ENCODE results near the gene SPATA32. TPM values are rescaled to one million over a fixed set of nuclear protein-coding genes. Genes with fewer than 3 reads are reported as not detected.
A peak's percentile ranks its signal among the peaks of the same experiment; 100 is the strongest.

Gene SPATA32
- polyA plus RNA-seq, 2 of the 4 experiments (the other 2 are of a cell fraction): 0.05 to 0.21 TPM

DNA sequence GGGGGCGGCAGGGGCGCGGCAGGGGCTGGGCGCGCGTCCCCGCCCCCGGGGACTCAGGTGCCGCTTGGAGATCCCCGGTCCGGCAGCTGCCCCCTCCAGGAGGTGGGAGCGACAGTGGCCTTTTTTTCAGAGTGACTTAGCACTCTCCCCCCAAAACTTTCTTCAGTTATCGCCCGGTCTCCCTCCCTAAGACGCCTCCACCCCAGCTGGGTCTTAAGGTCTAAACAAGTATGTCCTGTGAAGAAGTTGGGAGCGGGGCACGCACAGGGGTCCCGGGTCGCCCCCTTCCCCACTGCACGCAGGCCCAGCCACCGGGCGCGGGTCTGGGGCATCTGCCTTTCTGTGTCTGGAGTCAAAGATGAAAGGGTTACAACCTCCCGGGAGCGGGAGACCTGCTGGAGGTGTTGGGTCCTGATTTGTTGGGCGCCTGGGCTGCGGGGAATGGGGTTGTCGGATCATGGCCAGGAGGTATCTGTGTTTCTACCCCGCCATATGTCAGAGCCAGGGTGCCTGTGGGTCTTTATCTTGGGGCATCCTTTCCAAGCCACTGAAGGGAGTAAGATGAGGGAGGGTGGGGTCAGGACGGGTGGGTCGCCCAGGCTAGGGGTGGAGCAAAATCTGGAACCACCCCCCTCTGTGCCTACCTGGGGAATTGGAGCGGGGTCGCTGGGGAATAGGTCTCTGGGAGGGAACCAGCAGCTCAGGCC lies 39.5 kb downstream of the SPATA32 start:
- POLR2A ChIA-PET: interaction anchor here (0.8 to 2.2 kb wide), 2 partner anchors 74 to 87 kb away, joined by 4 to 15 read pairs; partner anchors contain the start of genes ACBD4 and HEXIM1
- FAIRE-seq: no peak
- no peaks in the 10 kb centered on the region for H3K9me3 ChIP-seq
- peak overlapping the region; percentile 92 for H3K4me2 ChIP-seq
- peak overlapping the region; percentile 97 for H3K4me3 ChIP-seq
- peaks cover 71% of the 10 kb centered on the region for H3K4me1 ChIP-seq
- peak in 1 of 2 experiments; percentile 7; a peak in 3 of 6 replicates for ATAC-seq
- 15% methylated on average over 22 of the region's 33 CpGs for WGBS (ENCODE audit: missing lambda C conversion rate)
- H3K27ac ChIP-seq: peak overlapping the region; percentile 97
- TF ChIP-seq JUN (IDR thresholded peaks at IDR 0.05) (peak; percentile 22 to 45; a peak in 1 of 5 replicates), CHD2 (IDR thresholded peaks at IDR 0.05; ENCODE audit: low read length, partially characterized antibody) (no peak)
- CTCF ChIA-PET: interaction anchor here (1.0 to 52.3 kb wide), 9 partner anchors 19 to 205 kb away, joined by 3 to 2147 read pairs (median 182); partner anchors contain the start of genes ACBD4, HEXIM1 and HEXIM2
- no peak for DNase-seq (ENCODE audit: low read depth in 1 of 2, low spot score in 1 of 2)

DNA sequence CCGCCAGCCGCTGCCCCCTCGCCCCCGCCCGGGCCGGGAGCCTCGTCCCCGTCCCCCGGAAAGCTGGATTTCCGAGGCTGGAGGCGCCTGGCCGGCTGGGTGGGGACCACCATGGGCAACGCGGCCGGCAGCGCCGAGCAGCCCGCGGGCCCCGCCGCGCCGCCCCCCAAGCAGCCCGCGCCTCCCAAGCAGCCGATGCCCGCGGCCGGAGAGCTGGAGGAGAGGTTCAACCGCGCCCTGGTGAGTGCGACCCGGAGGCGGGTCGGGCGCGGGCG lies 39.9 kb downstream of the SPATA32 start:
- POLR2A ChIA-PET: interaction anchor here (2.2 kb wide), 1 partner anchor 73 kb away, joined by 15 read pairs; the partner anchor contains the start of gene HEXIM1
- Histone ChIP-seq H3K9me3 (no peaks in the 10 kb centered on the region), H3K4me2 (peak overlapping the region; percentile 92), H3K27ac (peak overlapping the region; percentile 97), H3K4me3 (peak overlapping the region; percentile 97), H3K4me1 (peaks cover 66% of the 10 kb centered on the region)
- no peak for FAIRE-seq
- no peak for ATAC-seq
- TF ChIP-seq ZSCAN20 (CRISPR knock-in tag; IDR thresholded peaks at IDR 0.05): no peak
- no CpG with 5 or more reads among the region's 38 CpGs for WGBS (ENCODE audit: missing lambda C conversion rate)
- DNase-seq (ENCODE audit: low read depth in 1 of 2, low spot score in 1 of 2): no peak
- CTCF ChIA-PET: interaction anchor here (1.3 to 52.3 kb wide), 7 partner anchors 19 to 206 kb away, joined by 4 to 2147 read pairs (median 221); partner anchors contain the start of genes HEXIM1 and HEXIM2

GRCh38 chr17:45221081-45222013 lies 40.5 kb downstream of the SPATA32 start, which contains the start of gene FMNL1:
FMNL1 (plus strand) TSS chr17:45221885; CDS start chr17:45222125, 240 bp downstream.
- H3K27ac ChIP-seq: peak within 1 kb of the TSS; percentile 97
- DNase-seq (ENCODE audit: low read depth in 1 of 2, low spot score in 1 of 2) (no peak), FAIRE-seq (no peak), ATAC-seq (no peak)
- H3K4me3 ChIP-seq: peak within 1 kb of the TSS; percentile 97
- 13% methylated on average over 44 of the region's 98 CpGs for WGBS (ENCODE audit: missing lambda C conversion rate)
- peaks cover 60% of the 10 kb centered on the region for H3K4me1 ChIP-seq
- TF ChIP-seq PHF8 (IDR thresholded peaks at IDR 0.05; ENCODE audit: borderline replicate concordance, low read depth): 0 out of 2 replicates have a peak, but pooled peaks have one; percentile 37
- TF ChIP-seq MAX (IDR thresholded peaks at IDR 0.05): peak; percentile 36; the same call in 1 of the 2 replicates
- TF ChIP-seq RCOR1 (IDR thresholded peaks at IDR 0.05; ENCODE audit: low read depth, low read length): no peak
- TF ChIP-seq, protein P1, sequence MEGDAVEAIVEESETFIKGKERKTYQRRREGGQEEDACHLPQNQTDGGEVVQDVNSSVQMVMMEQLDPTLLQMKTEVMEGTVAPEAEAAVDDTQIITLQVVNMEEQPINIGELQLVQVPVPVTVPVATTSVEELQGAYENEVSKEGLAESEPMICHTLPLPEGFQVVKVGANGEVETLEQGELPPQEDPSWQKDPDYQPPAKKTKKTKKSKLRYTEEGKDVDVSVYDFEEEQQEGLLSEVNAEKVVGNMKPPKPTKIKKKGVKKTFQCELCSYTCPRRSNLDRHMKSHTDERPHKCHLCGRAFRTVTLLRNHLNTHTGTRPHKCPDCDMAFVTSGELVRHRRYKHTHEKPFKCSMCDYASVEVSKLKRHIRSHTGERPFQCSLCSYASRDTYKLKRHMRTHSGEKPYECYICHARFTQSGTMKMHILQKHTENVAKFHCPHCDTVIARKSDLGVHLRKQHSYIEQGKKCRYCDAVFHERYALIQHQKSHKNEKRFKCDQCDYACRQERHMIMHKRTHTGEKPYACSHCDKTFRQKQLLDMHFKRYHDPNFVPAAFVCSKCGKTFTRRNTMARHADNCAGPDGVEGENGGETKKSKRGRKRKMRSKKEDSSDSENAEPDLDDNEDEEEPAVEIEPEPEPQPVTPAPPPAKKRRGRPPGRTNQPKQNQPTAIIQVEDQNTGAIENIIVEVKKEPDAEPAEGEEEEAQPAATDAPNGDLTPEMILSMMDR (IDR thresholded peaks at IDR 0.05): 0 out of 3 replicates have a peak, but pooled peaks have one; percentile 17
- TF ChIP-seq JUN (IDR thresholded peaks at IDR 0.05): peak in 1 of 2 experiments; percentile 62; a peak in 3 of 5 replicates
- no peak for TF ChIP-seq CBX2 (IDR thresholded peaks at IDR 0.05; ENCODE audit: borderline replicate concordance, low read depth)
- TF ChIP-seq, protein P2, sequence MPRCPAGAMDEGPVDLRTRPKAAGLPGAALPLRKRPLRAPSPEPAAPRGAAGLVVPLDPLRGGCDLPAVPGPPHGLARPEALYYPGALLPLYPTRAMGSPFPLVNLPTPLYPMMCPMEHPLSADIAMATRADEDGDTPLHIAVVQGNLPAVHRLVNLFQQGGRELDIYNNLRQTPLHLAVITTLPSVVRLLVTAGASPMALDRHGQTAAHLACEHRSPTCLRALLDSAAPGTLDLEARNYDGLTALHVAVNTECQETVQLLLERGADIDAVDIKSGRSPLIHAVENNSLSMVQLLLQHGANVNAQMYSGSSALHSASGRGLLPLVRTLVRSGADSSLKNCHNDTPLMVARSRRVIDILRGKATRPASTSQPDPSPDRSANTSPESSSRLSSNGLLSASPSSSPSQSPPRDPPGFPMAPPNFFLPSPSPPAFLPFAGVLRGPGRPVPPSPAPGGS (IDR thresholded peaks at IDR 0.05): no peak
- H3K4me2 ChIP-seq: peak within 1 kb of the TSS; percentile 92
- ChIA-PET POLR2A (interaction anchor here (0.6 to 2.2 kb wide), 3 partner anchors 72 to 164 kb away, joined by 3 to 15 read pairs (median 3); partner anchors contain the start of gene HEXIM1), CTCF (interaction anchor here (0.7 to 52.3 kb wide), 13 partner anchors 18 to 206 kb away, joined by 3 to 2147 read pairs (median 41); partner anchors contain the start of genes ACBD4, HEXIM1 and HEXIM2)
- no peaks in the 10 kb centered on the region for H3K9me3 ChIP-seq

DNA sequence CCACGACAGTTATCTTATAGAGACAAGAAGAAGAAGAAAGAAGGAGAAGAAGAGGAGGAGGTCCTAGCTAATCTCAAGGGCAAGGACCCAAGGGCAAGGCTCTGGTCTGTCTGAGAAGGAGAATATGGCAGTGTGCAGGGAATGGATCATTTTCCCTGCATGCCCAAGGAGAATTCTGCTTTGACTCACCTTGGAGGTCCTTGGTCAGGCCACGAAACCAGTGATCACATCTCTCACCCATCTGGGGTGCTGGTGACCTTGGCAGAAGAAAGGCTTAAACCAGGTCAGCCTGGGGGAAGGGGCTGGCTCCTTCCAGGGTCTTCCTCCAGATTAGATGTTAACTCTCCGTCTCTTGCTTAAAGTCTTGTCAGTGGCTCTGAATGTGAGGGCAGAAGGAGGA lies 41.8 kb downstream of the SPATA32 start:
- Histone ChIP-seq H3K4me2 (peak overlapping the region; percentile 92), H3K27ac (peak overlapping the region; percentile 97), H3K4me3 (0 out of 3 replicates have a peak overlapping the region, but pooled peaks have one; percentile 97), H3K9me3 (no peaks in the 10 kb centered on the region), H3K4me1 (peaks cover 47% of the 10 kb centered on the region)
- POLR2A ChIA-PET: interaction anchor here (1.8 kb wide), 1 partner anchor 9 kb away, joined by 10 read pairs; no protein-coding TSS in a partner anchor
- no peak for TF ChIP-seq HEYL (CRISPR knock-in tag; IDR thresholded peaks at IDR 0.05)
- no peak for TF ChIP-seq MAFK (IDR thresholded peaks at IDR 0.05; ENCODE audit: partially characterized antibody)
- no peak for TF ChIP-seq FOXS1 (CRISPR knock-in tag; IDR thresholded peaks at IDR 0.05)
- no peak for TF ChIP-seq PHF8 (IDR thresholded peaks at IDR 0.05; ENCODE audit: borderline replicate concordance, low read depth)
- TF ChIP-seq CBX2 (IDR thresholded peaks at IDR 0.05; ENCODE audit: borderline replicate concordance, low read depth): no peak
- no peak for TF ChIP-seq JUN (IDR thresholded peaks at IDR 0.05)
- no peak for TF ChIP-seq CHD2 (IDR thresholded peaks at IDR 0.05; ENCODE audit: low read length, partially characterized antibody)
- TF ChIP-seq, protein P3, sequence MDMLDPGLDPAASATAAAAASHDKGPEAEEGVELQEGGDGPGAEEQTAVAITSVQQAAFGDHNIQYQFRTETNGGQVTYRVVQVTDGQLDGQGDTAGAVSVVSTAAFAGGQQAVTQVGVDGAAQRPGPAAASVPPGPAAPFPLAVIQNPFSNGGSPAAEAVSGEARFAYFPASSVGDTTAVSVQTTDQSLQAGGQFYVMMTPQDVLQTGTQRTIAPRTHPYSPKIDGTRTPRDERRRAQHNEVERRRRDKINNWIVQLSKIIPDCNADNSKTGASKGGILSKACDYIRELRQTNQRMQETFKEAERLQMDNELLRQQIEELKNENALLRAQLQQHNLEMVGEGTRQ (IDR thresholded peaks at IDR 0.05): no peak
- no peak for TF ChIP-seq ZSCAN20 (CRISPR knock-in tag; IDR thresholded peaks at IDR 0.05)
- TF ChIP-seq RFX5 (IDR thresholded peaks at IDR 0.05): no peak
- no peak for TF ChIP-seq RNF2 (IDR thresholded peaks at IDR 0.05; ENCODE audit: borderline replicate concordance, low read depth)
- no peak for TF ChIP-seq EP300 (IDR thresholded peaks at IDR 0.05)
- no peak for TF ChIP-seq FOSB (CRISPR knock-in tag; IDR thresholded peaks at IDR 0.05)
- no peak for TF ChIP-seq KDM1A (IDR thresholded peaks at IDR 0.05; ENCODE audit: low read depth)
- TF ChIP-seq MYC (IDR thresholded peaks at IDR 0.05; ENCODE audit: borderline replicate concordance, low read length): no peak
- WGBS (ENCODE audit: missing lambda C conversion rate): 92% methylated on average over 3 of the region's 3 CpGs
- FAIRE-seq (no peak), DNase-seq (ENCODE audit: low read depth in 1 of 2, low spot score in 1 of 2) (no peak), ATAC-seq (no peak)
- CTCF ChIA-PET: interaction anchor here (0.6 to 52.3 kb wide), 28 partner anchors 9 to 633 kb away, joined by 3 to 2147 read pairs (median 12); partner anchors contain the start of genes ACBD4, HEXIM1, HEXIM2 and MAP3K14
